LHCN-M2 (cell line): ENCODE data around the gene SLC35G4. TPM values are rescaled to one million over a fixed set of nuclear protein-coding genes. Genes with fewer than 3 reads are reported as not detected.
"Not testable (repeated sequence)": the region's sequence is repeated elsewhere in the genome, so short reads cannot be mapped to it uniquely, and the experiment has no call there.

Experiments
- DNase-seq: peaks from one replicate; pipeline ENCODE4 v3.0.0-alpha.2; 2012; ENCODE audit warnings: low read depth
- polyA plus RNA-seq: library from polyadenylated mRNA; unstranded; fragments of >200 nt; gene quantifications from one replicate; pipeline ENCODE4 v1.2.1, GENCODE V29; 2012; ENCODE audit warnings: missing spikeins
- total RNA-seq: library from RNA; depleted of rRNA; stranded (reverse); fragments of >200 nt; gene quantifications from 2 replicates; pipeline ENCODE4 v1.2.3, GENCODE V29; 2014; rRNA removed

SLC35G4 gene
- total RNA-seq: not detected in 2 replicates
- not detected for polyA plus RNA-seq

- DNase-seq: not testable (repeated sequence)
These were observed at the start of gene SLC35G4 for GRCh38 chr18:11609488-11609887. Gene SLC35G4 (plus strand): TSS chr18:11609596. CDS start chr18:11609596, 0 bp downstream.

DNA sequence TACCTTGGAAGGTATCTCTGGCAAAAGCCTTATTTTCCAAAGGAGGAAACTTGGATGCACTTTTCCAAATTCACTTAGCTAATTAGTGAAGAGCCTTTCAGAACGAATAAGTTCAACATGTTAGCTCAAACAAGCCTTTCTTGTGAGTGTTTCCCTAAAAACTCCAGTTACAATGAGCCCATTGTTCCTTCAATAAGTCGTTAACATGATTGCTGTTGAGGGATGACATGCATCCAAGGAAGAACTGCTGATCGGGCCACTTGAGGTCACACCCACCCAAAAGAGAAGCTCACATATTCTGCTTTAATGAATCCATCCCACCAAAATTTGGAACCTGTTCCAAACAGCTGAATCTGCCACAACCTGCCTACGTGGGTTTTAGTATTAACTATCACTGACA is 48.1 kb upstream of the SLC35G4 start:
- DNase-seq: no peak

DNA sequence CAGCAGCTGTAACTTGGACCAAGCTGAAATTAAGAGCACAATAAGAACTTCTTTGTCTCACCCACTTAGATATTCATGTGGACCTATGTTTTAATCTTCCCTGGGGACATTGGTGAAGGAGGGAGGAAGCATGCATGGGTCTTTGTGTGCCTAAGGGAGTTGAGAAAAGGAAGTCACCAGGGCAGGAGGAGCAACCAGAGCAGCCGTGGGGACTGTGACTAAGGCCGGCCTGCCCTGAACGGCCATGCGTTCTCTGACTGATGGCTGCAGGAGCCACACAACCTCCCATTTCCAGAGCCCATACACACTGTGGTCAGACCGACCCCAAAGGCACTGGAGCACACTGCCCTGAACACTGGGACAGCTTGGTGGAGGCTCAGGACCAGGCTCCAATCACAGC is 43.7 kb upstream of the SLC35G4 start:
- DNase-seq: no peak

GRCh38 chr18:11566236-11566965 is 43.0 kb upstream of the SLC35G4 start:
- DNase-seq: no peak

DNA sequence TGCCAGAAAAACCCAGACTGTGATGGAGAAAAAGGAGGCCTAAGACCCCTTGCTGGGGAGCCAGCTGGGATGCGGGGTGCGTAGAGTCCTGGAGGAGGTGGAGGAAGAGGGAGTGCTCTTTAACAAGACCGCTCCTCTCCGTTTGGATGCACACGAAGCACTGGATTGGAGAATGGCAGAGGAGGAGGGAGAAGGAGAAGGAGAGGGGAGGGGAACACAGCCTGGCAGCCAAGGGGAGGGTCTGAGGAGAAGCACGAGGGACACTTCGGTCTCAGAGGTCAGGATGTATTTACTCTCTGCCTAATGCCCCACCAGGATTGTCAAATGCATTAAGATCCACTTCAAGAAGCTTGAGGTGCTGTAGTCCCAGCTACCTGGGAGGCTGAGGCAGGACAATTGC is 42.0 kb upstream of the SLC35G4 start:
- DNase-seq: no peak

GRCh38 chr18:11570073-11570588 is 39.3 kb upstream of the SLC35G4 start:
- no peak for DNase-seq

DNA sequence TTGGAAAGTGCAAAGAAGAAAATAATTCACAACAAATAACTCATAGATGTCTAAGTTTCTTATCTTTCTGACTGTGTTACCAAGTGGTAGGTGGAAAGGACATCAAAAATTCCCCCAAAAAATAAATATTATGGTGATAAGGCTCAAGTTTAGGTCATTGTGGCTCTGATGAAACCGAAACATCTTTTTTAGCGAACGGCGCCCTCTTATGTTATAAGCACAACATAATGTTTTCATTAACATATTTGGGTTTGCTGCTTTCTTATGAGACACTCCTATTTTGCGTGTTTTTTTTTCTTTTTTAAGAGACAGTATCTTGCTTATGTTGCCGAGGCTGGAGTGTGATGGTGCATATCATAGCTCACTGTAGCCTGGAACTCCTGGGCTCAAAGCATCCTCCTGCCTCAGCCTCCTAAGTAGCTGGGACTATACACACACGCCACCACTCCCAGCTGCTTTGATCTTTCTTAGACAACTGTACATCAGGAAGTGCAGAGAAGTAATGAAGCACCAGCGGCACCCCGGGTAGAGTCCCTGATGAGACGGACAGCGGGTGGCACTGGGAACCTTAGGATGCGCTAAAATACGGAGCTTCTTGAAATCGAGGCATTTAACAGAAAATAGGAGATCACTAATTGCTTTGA is 38.5 kb upstream of the SLC35G4 start:
- DNase-seq: peak; percentile 21

DNA sequence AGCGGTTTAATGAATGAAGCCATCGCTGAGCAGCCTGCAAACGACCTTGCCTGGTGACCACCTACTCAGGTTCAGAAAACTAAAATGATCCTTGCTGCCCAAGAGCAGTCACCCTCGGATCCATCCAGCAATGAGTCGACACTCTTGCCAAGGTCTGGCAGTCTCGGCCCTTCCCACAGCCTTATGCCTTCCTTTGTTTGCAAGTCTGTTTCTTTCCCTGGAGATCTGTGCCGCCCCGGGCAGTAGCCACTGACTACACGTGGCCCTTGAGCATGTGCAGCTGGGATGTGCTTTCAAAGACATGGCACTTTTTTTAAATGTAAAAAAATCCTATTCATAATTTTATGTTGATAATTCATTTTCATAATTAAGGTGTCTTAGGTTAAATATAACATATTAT is 37.2 kb upstream of the SLC35G4 start:
- DNase-seq: no peak

- DNase-seq: no peak
These were observed 34.9 kb upstream of the SLC35G4 start for GRCh38 chr18:11574545-11574944.

- DNase-seq: no peak
These were observed 31.9 kb upstream of the SLC35G4 start for GRCh38 chr18:11577271-11578112.

GRCh38 chr18:11578799-11579198 is 30.6 kb upstream of the SLC35G4 start:
- DNase-seq: no peak

- no peak for DNase-seq
These were observed 29.5 kb upstream of the SLC35G4 start for GRCh38 chr18:11579916-11580315.

GRCh38 chr18:11581286-11581685 is 28.1 kb upstream of the SLC35G4 start:
- no peak for DNase-seq

- DNase-seq: no peak
These were observed 23.8 kb upstream of the SLC35G4 start for GRCh38 chr18:11585596-11585995.

DNA sequence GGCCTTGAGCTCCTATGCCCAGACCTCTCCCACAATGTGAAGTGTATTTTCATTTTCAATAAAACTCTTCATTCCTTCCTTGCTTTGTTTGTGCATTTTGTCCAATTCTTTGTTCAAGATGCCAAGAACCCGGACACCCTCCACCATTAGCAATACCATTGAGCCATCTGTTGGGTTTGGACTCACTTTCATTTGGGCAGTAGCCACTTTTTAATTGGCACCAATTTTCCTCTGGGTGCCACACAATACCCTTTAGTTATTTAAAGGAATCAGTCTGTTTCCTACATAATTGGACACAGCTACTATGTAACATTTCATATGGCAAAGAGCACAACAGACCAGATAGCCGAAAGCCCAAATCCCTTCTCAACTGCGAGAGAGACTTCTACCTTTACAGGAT is 22.5 kb upstream of the SLC35G4 start:
- no peak for DNase-seq

DNA sequence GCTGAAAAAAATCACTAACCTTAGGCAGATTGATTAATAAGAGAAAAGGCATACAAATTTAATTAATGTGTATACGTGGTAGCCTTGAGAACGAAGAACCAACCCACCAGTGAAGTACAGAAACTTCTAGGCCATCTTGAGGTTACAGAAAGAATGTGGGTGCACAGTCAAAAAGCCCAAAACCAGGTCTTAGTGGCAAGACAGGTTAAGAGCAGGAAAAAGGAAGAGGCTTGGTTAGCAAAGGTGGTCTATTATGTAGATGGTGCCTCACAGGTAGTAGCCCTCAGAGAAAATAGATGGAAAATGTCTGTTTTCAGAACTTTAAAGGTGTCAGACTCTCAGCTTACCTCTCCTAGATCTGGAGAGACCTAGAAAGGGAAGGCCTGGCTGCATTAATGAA is 22.0 kb upstream of the SLC35G4 start:
- DNase-seq: no peak

DNA sequence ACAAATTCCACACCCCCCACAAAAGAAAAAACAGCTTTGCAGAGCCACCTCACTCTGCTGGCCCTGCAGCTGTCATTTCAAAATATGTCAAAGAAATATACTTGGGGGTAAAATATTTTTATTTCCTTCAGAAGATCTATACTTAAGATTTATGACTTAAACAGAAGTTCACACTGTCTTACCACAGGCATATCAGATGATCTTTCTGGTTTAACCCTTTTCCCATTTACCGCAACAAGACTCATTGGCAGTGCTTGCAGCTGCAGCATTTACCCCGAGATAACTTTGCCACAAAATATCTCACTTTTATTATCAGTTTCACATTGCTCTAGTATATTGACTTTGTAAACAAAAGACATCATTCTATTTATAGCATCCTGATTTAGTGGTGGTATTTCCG is 21.6 kb upstream of the SLC35G4 start:
- DNase-seq: peak; percentile 11

- no peak for DNase-seq
These were observed 17.4 kb upstream of the SLC35G4 start for GRCh38 chr18:11591957-11592356.

DNA sequence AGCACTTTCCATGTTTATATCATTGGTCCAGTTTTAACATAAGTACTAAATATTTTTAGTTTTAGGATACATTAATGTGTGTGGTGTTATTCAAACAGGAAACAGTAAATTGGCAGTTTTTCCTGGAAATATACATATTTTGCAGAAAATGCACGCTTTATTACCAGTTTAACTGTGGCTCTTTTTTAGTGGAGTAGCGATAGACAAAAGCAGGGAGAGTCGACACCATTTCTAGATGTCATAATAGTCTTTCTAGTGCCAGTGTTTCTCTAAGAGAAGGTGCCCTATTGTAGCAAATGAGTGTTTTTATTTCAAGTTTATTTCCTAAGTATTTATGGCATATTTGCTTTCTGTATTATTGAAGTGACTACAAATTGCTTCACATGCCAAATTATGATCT is 9.1 kb upstream of the SLC35G4 start:
- no peak for DNase-seq

GRCh38 chr18:11607906-11608305 is 1.5 kb upstream of the SLC35G4 start:
- no peak for DNase-seq

DNA sequence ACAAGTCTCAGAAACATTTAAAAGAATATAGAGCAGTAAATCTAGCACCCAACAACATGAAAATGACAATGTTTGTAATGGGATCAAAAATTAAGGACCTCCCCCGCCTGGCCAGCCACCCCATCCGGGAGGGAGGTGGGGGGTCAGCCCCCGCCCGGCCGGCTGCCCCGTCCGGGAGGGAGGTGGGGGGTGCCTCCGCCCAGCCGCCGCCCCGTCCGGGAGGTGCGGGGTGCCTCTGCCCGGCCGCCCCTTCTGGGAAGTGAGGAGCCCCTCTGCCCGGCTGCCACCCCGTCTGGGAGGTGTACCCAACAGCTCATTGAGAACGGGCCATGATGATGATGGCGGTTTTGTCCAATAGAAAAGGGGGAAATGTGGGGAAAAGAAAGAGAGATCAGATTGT is 778 bp upstream of the SLC35G4 start:
- not testable (repeated sequence) for DNase-seq

GRCh38 chr18:11613073-11613472 is 3.7 kb downstream of the SLC35G4 start:
- not testable (repeated sequence) for DNase-seq
